HPDE6-E6E7 (cell line): ENCODE data around the gene TMUB2.
A peak's percentile ranks its signal among the peaks of the same experiment; 100 is the strongest.

Experiments used
- DNase-seq: peaks from one replicate; pipeline ENCODE4 v3.0.0; 2011; ENCODE audit warnings: missing footprints; ENCODE audit errors: extremely low spot score

The TMUB2 gene

GRCh38 chr17:44202756-44203155 is 16.0 kb downstream of the TMUB2 start:
- DNase-seq: no peak

- DNase-seq: no peak
Observed at GRCh38 chr17:44203731-44204440, 17.1 kb downstream of the TMUB2 start.

DNA sequence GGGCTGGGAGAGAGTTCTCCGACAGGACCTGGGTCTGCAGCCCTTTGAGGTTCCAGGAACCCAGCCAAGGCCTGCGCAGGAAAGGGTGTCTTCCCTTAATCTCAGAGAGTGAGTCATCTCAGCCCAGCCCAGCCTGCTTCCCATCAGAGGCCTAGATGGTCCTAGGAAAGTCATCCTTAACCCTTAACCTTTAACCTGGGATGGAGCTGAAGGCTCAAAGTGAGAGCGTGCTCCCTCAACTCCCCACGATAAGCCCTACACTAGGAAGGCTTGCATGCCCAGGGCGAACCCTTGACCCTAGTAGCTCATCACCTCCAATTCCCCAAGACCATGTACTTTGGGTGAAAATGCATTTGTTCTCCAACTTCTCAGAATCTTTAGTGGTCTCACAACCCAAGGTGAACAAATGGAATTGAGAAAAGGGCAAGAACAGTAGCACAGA is 17.7 kb downstream of the TMUB2 start:
- DNase-seq: no peak

DNA sequence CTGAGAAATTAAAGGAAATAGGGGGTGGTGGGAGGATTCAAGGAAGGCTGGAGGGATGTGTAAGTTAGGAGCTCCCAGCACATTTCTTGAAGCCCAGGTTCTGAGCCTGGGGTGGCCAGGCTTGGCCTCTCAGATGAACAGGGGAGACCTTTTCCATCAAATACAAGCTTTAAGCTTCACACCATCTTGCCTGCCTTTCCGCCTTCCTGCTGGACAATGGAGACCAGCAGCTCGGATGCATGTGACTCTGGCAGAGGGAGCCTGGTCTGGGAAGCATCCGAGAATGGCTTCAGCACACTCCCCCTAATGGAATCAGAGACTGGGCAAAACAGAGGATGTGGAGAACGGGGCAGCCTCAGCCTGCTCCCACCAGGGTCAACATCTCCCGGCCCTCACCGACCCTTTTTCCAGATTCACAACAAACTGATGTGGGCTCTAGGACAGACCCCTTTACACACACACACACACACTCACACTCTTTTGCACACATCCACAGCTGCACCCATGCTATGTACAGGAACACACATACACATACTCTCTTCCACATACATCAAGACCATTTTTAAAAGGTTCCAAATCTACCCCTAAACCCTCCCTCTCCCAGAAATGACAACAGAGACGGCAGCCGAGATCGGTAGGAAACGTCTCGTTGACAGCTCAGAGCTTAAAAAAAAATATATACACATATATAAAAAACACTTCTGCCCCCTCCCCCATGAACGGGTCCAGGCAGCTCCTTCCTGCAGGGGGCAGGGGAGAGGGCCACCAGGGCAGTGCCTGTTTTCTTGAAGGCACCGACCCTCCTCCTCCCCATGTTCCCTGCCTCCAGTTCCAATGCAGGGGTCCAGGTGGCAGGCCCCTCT is 19.4 kb downstream of the TMUB2 start:
- no peak for DNase-seq

- DNase-seq: no peak
Observed at GRCh38 chr17:44206825-44207155, 20.0 kb downstream of the TMUB2 start.

DNA sequence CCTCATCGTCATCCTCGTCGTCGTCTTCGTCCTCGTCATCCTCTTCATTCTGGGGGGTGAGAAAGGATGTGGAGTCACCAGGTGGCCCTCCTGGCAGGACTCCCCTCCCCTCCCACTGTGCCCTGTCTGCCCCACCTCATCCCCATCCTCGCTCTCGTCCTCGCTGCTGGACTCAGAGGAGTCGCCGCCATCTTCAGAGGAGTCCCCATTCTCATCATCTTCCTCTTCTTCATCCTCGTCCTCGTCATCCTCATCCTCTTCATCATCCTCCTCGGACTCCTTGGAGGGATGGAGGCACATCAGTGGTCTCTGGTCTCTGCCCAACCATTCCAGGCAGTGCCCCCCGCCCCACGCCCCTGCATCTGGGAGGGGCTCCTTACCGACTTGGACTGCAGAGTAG is 20.5 kb downstream of the TMUB2 start:
- no peak for DNase-seq

DNA sequence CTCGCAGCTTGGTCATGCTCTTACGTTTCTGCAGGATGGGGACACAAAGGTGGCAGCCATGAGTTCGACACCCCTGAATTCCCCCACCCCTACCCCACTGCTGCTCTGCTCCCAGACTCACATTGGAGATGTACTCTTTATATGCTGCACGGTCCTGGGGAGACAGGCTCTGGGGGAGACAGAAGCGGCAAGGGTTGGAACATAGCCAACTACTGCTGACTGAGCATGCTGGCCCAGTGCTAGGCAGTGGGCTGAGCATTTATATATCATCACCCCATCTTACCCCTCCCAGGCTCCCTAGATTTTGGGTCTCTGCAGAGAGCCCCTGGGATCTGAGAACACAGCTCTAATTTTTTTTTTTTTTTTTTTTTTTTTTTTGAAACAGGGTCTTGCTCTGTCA is 21.0 kb downstream of the TMUB2 start:
- no peak for DNase-seq

- DNase-seq: no peak
Observed at GRCh38 chr17:44209786-44210341, 23.1 kb downstream of the TMUB2 start.

- DNase-seq: no peak
Observed at GRCh38 chr17:44210342-44211192, 23.8 kb downstream of the TMUB2 start.

DNA sequence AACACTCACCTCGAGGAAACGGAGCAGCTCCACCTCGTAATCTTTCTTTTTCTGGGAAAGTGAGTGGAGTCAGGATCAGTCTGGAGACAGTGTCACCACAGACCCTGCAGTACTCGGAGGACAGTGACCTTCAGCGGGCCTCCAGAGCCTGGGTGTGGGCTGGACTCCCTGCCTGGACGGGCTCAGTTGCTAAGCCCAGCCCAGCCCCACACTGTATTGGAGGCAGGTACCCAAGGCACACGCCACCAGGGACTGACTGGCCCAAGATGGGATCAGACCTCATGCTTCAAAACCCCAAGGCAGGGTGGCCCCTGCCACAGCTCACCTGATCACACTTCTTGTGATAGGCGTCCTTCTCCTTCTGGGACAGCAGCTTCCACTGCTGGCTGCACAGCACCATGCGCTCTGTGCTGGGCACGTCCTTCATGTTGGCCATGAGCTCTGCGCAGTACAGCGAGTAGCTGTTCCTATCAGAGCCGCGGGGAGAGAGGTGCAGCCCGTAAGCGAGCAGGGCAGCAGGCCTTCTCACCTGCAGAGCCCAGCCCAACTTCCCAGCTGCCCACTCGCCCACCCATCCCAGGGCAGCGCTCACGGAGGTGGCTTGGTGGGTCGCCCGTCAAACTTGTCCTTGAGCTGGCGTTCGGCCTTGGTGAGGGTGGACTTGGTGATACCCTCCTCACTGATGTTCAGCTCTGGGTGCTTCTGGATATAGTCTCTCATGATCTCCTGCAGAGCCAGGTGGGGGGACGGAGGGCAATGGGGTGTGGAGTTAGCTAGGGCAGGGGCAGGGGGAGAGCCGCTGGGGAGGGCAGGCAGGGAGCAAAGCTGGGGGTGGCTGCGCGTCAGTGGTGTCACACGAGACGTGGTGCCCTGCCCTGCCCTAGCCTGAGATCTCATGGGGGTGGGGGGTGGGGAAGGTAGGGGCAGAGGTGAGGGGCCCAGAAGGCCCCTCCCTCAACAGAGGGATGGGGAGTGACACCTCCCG is 24.8 kb downstream of the TMUB2 start:
- no peak for DNase-seq

DNA sequence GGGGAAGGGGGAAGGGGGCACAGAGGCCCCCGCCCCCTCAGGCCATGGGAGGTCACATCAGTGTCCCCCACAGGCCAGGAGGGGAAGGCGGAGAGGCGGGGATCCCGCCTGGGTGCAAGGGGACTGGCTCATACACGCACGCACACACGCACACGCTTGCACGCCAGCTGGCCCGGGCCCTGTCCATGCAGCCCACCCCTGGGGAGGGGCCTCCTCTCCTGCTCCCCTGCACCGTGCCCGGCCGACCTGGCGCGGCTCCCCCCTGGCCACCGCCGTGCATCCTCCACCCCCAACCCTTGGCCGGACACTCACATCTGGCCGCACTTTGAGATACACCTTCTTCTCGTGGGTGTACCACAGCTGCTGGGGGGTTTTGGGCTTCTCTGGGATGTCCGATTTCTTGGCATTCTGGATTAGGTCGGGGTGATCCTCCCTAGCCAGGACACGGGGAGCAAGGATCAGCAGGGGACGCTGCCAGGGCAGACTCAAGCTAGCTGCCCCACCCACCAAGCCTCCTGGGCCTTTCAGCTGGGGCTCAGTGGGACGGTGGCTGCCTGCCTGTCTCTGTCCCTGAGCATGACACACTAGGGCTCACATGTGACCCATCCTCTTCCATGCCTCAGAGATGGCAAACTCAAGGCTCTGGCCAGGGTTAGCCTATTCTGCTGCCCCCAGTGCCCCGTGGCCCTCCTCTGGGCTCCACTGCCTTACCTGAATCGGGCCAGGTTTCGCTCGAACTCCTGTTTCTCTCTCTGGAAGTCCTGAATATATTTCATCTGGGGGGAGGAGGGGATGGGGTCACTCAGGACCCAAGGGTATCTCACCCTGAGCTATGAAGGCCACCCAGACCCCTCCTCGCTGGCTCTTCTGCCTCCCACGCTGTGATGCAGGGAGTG is 26.0 kb downstream of the TMUB2 start:
- DNase-seq: no peak

- DNase-seq: no peak
Observed at GRCh38 chr17:44213403-44214229, 26.8 kb downstream of the TMUB2 start.

DNA sequence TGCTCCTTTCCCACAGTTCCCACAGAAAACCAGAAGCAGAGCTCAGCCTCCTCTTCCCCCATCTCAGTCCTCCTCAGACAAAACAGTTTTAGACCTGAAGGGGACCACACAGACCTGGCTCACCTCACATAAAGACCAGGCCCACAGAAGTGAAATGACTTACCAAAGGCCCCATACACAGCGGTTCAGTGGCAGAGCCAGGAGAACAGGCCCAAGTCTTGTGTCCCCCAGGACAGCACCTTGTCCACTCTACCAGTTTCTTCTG is 27.4 kb downstream of the TMUB2 start:
- DNase-seq: no peak

DNA sequence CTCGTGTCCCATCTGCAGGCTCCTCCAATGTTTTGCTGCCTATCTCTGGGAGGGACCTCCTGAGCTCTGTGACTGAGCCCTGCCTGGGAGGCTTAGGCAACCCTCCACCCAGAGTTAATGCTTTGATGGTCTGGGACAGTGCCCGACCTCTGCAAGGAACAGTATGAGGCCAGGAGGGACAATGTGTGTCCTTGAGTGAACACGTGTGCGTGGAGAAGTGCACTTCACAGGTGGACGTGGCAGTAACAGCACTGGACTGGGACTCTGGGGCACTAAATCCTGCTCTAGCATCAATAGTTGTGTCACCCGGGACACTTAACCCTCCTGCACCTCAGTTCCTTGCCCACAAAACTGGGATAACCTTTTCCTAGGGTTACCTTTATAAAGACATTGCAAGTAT is 28.1 kb downstream of the TMUB2 start:
- no peak for DNase-seq

- DNase-seq: no peak
Observed at GRCh38 chr17:44216173-44216572, 29.4 kb downstream of the TMUB2 start.

- DNase-seq: no peak
Observed at GRCh38 chr17:44216694-44217093, 29.9 kb downstream of the TMUB2 start.

DNA sequence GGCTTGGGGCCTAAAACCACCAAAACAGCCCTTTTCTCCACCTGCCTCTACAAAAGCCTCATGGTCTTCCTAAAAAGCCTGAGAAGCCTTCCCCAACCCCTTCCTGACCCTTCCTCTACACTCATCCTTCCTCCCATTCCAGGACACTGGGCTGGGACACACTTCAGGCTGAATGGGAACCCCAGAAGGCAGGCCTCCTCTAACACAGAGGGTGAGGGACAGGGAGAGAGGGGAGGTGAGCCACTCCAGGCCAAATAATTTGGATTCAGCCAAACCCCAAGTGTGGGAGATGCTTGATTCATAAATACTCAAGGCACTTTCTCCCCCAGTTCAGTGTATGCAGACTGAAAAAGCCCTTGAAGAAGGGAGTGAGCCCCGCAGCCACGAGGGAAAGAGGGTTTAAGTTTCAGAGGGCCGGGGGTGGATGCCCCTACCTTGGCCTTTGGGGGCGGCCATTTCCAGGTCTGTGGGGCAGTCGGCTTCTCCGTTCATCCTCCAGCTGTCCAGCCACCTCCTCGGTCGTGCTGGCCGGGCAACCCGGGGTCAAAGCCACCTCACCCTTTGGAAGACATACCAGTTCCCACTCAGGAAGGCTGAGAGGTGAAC is 31.1 kb downstream of the TMUB2 start:
- no peak for DNase-seq

- peak; percentile 63 for DNase-seq
Observed at GRCh38 chr17:44218344-44219107, 31.8 kb downstream of the TMUB2 start.
